Epithelial cell of proximal tubule (primary cell): ENCODE data around the gene ATXN10. TPM values are rescaled to one million over a fixed set of nuclear protein-coding genes. Genes with fewer than 3 reads are reported as not detected.

Source experiments
- DNase-seq: peaks from one replicate; pipeline ENCODE4 v3.0.0-alpha.2; 2011; ENCODE audit warnings: low read depth
- H3K4me3 ChIP-seq: 2 replicates; pipeline ENCODE4 v1.5.1; 2011; ENCODE audit warnings: low read depth, mild to moderate bottlenecking, low read length
- total RNA-seq: library from RNA; depleted of rRNA; stranded (reverse); fragments of >200 nt; gene quantifications from 2 replicates; pipeline ENCODE4 v1.2.3, GENCODE V29; 2015
- TF ChIP-seq, protein P1 (sequence below): conservative IDR thresholded peaks from 2 replicates; pipeline ENCODE4 v1.5.1; 2012; ENCODE audit warnings: low read depth, mild to moderate bottlenecking, low read length

The ATXN10 gene
- total RNA-seq, 1 donor from 2014 or later, result 118 TPM

DNA sequence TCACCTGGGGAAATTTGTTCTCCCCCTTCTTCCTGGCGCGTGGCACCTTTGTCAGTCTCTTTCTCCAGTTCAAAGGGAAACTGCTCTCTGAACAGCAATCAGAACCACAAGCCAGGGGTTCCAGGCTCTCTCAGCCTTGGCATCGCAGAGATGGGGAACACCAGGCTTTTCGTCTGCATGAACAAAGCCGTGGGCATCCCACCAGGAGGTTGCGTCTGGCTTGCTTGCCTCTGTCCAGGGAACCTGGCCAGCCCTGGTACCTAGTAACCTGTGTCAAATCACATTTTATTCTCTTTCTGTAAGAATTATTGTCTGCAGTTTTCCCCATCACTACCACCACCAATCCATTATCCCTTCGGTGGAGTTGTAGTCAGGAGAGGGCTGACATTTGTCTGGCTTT lies 198.4 kb downstream of the ATXN10 start:
- H3K4me3 ChIP-seq, result no peak overlapping the region
- no peak for DNase-seq
- TF ChIP-seq, protein P1, sequence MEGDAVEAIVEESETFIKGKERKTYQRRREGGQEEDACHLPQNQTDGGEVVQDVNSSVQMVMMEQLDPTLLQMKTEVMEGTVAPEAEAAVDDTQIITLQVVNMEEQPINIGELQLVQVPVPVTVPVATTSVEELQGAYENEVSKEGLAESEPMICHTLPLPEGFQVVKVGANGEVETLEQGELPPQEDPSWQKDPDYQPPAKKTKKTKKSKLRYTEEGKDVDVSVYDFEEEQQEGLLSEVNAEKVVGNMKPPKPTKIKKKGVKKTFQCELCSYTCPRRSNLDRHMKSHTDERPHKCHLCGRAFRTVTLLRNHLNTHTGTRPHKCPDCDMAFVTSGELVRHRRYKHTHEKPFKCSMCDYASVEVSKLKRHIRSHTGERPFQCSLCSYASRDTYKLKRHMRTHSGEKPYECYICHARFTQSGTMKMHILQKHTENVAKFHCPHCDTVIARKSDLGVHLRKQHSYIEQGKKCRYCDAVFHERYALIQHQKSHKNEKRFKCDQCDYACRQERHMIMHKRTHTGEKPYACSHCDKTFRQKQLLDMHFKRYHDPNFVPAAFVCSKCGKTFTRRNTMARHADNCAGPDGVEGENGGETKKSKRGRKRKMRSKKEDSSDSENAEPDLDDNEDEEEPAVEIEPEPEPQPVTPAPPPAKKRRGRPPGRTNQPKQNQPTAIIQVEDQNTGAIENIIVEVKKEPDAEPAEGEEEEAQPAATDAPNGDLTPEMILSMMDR, result no peak

DNA sequence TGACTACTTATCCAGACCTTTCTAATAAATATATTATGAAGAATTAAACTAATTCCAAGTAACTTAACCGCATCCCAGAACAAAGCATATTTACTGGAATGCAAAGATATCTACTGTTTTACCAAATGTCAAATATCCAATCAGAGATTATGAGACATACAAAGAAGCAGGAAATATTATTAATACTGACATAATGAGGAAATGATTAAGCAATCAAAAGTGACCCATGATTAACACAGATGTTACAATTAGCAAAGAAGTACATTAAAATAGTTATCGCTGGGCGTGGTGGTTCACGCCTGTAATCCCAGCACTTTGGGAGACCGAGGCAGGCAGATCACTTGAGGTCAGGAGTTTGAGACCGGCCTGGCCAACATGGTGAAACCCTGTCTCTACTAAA lies 200.1 kb downstream of the ATXN10 start:
- no peak for DNase-seq
- TF ChIP-seq, protein P1, result no peak

DNA sequence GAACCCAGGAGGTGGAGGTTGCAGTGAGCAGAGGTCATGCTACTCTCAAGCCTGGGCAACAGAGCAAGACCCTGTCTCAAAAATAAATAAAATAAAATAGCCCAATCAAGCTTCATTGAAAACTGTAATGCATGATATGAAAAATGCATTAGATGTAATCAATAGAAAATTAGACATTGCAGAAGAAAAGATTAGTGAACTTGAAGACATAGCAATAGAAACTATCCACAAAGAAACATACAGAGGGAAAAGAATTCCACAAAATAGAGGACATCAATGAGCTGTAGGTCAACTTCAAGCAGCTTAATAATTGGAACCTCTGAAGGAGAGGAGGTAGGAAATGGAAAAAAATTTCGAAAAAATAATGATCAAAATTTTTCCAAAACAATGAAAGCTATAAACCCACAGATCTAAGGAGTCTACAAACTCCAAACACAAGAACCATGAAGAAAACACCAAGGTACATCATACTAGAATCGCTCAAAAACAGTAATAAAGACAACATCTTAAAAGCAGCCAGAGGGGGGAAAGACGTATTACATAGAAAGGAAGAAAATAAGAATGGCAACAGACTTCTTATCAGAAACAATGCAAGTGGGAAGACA lies 201.1 kb downstream of the ATXN10 start:
- no peak overlapping the region for H3K4me3 ChIP-seq
- TF ChIP-seq, protein P1, result no peak
- no peak for DNase-seq

More for the DNA sequence above, 200.1 kb downstream of the ATXN10 start:
- no peak overlapping the region for H3K4me3 ChIP-seq

DNA sequence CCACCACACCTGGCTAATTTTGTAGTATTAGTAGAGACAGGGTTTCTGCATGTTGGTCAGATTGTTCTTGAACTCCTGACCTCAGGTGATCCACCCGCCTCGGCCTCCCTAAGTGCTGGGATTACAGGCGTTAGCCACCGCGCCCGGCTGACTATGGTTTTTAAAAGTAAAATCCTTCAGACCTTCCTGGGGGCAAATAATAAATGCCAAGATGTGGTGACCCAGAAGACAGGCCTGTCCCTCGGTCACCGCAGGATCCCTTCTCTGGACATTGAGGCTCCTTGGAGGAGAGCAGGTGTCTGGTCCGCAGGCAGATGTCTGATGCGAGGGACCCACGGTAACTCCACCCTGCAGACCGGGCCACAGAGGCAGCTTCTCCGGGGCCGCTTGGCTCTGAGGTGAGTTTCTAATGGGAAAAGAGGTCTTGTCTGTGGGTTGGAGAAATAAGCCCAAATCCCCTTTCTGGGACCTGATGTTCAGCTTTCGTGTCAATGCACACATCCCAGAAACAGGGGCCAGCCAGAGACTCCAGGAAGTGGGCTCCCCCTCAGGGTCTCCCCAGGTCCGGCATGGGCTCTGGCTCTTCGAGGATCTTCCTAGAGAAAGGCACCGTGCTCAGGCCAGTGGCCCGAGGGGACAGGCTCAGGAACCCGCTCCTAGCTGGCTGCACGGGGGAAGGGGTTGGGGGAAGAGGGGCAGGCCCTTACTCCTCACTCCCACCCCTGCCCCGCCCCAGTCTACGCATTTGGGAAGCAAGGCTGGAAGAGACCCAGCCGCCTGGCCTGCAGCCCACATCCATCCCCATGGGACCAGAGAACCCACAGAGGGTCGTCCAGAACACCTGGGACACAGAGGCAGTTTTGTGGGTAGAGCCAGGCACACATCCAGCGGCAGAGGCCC lies 204.8 kb downstream of the ATXN10 start:
- no peak for DNase-seq
- TF ChIP-seq, protein P1, result no peak
- H3K4me3 ChIP-seq, result no peak overlapping the region

DNA sequence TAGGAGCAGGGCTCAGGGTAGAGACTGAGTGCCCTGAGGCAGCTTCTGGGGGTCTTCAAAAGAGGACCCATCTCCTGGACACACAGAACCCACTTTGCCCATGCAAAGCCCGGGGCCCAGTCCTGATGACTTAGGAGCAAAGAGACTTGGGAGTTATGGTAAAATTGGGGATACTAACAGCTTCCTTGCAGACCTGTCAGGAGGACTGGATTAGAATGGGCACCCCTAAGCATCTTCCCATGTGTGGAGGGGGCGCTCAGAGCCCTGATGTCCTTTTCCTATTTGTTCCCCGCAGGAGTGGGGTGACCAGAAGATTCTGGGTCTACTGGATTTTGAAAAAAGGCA lies 205.4 kb downstream of the ATXN10 start:
- TF ChIP-seq, protein P1, result no peak
- no peak for DNase-seq
- no peak overlapping the region for H3K4me3 ChIP-seq

DNA sequence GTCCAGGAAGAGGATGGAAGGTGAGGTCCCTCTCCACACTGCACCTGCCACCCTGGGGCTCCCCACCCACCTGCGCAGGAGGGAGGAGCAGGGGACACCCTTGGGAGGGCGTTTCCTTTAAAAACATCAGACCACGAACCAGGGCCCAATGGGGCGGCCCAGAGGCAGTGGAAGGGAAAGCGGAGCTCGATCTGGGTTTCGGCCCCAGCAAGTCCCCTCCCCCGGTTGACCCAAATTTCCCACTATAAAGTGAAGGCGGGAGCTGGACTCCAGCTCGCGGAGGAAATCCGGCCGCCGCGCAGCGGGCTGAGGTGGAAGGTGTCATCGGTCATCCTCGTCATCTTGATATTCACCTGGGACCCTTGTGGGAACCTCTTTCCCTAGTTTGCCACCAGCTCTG lies 206.0 kb downstream of the ATXN10 start:
- no peak overlapping the region for H3K4me3 ChIP-seq
- TF ChIP-seq, protein P1, result no peak
- no peak for DNase-seq
